ENCODE measurements around the gene TTLL9.

DNA sequence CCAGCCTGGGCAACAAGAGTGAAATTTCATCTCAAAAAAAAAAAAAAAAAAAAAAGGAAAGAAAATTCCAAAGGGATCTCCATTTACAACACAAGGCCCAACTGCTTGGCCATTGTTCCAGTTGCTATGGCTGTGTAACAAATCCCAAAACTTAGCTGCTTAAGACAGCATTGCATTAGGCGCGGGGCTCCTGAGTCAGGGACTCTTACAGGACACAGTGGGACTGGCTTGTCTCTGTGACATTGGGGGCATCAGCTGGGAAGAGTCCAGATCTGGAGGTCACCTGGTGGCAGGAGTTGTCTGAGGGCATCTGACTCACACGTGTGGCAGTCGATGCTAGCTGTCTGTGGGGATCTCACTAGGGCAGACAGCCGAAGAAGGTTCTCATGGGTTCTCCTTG lies 35.6 kb downstream of the TTLL9 start:
- no peak for TF ChIP-seq POLR2AphosphoS5 (IDR thresholded peaks at IDR 0.05; ENCODE audit: borderline replicate concordance, low read depth, low read length)
- no peak for TF ChIP-seq FOXP2 (optimal IDR thresholded peaks at IDR 0.05; ENCODE audit: control extremely low read depth, extremely low read length, insufficient read depth)

All from SK-N-MC (cell line).